A673 (cell line): ENCODE data around the gene HHEX. TPM values are rescaled to one million over a fixed set of nuclear protein-coding genes. Genes with fewer than 3 reads are reported as not detected.

Source experiments
- BruUV-seq: library from RNA; stranded (reverse); fragments of 400-500 nt; replicated peaks from 2 replicates; lab custom pipeline; 2021; lab: Mats Ljungman, UMichigan
- CTCF ChIA-PET: fragments of 300-600 bp; sonication (Branson Sonifier 250); formaldehyde crosslinking; loops from one replicate; lab custom pipeline; 2022; ENCODE audit warnings: antibody characterized with exemption; lab: Charles Lee
- POLR2A ChIA-PET: fragments of 300-600 bp; sonication (Branson Sonifier 250); formaldehyde crosslinking; loops from one replicate; lab custom pipeline; 2022; ENCODE audit warnings: antibody characterized with exemption; ENCODE audit not compliant: low non-redundant PET; lab: Charles Lee
- DNase-seq: peaks from one replicate; pipeline ENCODE4 v3.0.0-alpha.2; 2015; ENCODE audit warnings: low spot score
- H3K27ac ChIP-seq: fragments of 200-600 bp; sonication (generic); 2 replicates; pipeline ENCODE4 v1.5.1; 2016; ENCODE audit warnings: mixed run types, low read depth, mild to moderate bottlenecking, mixed read lengths, antibody characterized with exemption, low read length; ENCODE audit not compliant: poor library complexity, severe bottlenecking
- H3K27me3 ChIP-seq: fragments of 200-600 bp; sonication (generic); replicated peaks from 2 replicates; pipeline ENCODE4 v1.6.1; 2017; ENCODE audit warnings: mixed run types, low read depth, mild to moderate bottlenecking, mixed read lengths, antibody characterized with exemption, low read length; ENCODE audit not compliant: insufficient read depth, poor library complexity
- H3K36me3 ChIP-seq: fragments of 200-600 bp; sonication (generic); 2 replicates; pipeline ENCODE4 v1.6.1; 2016; ENCODE audit warnings: mixed run types, mild to moderate bottlenecking, mixed read lengths, antibody characterized with exemption, low read length; ENCODE audit not compliant: insufficient read depth, poor library complexity, severe bottlenecking
- H3K4me1 ChIP-seq: fragments of 200-600 bp; sonication (generic); 2 replicates; pipeline ENCODE4 v1.6.1; 2017; ENCODE audit warnings: mixed run types, mild to moderate bottlenecking, mixed read lengths, antibody characterized with exemption, low read length; ENCODE audit not compliant: insufficient read depth, poor library complexity, severe bottlenecking
- H3K4me3 ChIP-seq: fragments of 200-600 bp; sonication (generic); 2 replicates; pipeline ENCODE4 v1.5.1; 2016; ENCODE audit warnings: low read depth, mixed run types, mild to moderate bottlenecking, mixed read lengths, low read length; ENCODE audit not compliant: poor library complexity, severe bottlenecking
- H3K9me3 ChIP-seq: fragments of 200-600 bp; sonication (generic); 2 replicates; pipeline ENCODE4 v1.6.1; 2016; ENCODE audit warnings: mixed run types, low read depth, mild to moderate bottlenecking, mixed read lengths, antibody characterized with exemption, low read length; ENCODE audit not compliant: poor library complexity, severe bottlenecking
- CTCF ChIP-seq: fragments of 300-800, 200-600 bp; sonication (generic); conservative IDR thresholded peaks from 2 replicates; pipeline ENCODE4 v1.5.1; 2017; ENCODE audit warnings: low read depth, mild to moderate bottlenecking, antibody characterized with exemption, low read length, moderate library complexity, mixed read lengths
- EZH2 ChIP-seq: fragments of 200-600 bp; sonication (generic); IDR thresholded peaks from 2 replicates; pipeline ENCODE4 v1.6.1; 2017; ENCODE audit warnings: borderline replicate concordance, low read depth, mild to moderate bottlenecking, mixed read lengths, antibody characterized with exemption, low read length; ENCODE audit not compliant: poor library complexity, severe bottlenecking
- intact Hi-C: fragments of 100-400 bp; cut with micrococcal nuclease; formaldehyde crosslinking; loops from one replicate; pipeline ENCODE4 v1.10.0; 2022; ENCODE audit not compliant: unreplicated experiment
- total RNA-seq: library from RNA; stranded (reverse); gene quantifications from 2 replicates; pipeline ENCODE4 v1.2.3, GENCODE V29; 2021

The HHEX gene
- total RNA-seq, 1 experiment from 2014 or later, result 8.4 TPM

GRCh38 chr10:92695679-92696605 is 6.2 kb downstream of the HHEX start:
- Histone ChIP-seq H3K27ac (no peak overlapping the region), H3K27me3 (no peaks in the 10 kb centered on the region), H3K9me3 (no peaks in the 10 kb centered on the region), H3K4me3 (no peak overlapping the region), H3K4me1 (peaks cover 12% of the 10 kb centered on the region), H3K36me3 (peaks cover 4% of the 10 kb centered on the region)
- BruUV-seq, result no TSS peak
- DNase-seq, result no peak
- ChIA-PET CTCF (no interaction called here), POLR2A (no interaction called here)
- intact Hi-C loops, result loop anchor here (5.0 kb wide), 1 partner anchor 126 kb away; no protein-coding TSS in a partner anchor
- TF ChIP-seq CTCF (no peak), EZH2 (no peak)

GRCh38 chr10:92696606-92697383 is 7.0 kb downstream of the HHEX start:
- DNase-seq, result no peak
- no peaks in the 10 kb centered on the region for H3K9me3 ChIP-seq
- intact Hi-C loops, result loop anchor here (5.0 kb wide), 1 partner anchor 126 kb away; no protein-coding TSS in a partner anchor
- H3K4me1 ChIP-seq, result peaks cover 6% of the 10 kb centered on the region
- POLR2A ChIA-PET, result no interaction called here
- no peak overlapping the region for H3K4me3 ChIP-seq
- TF ChIP-seq CTCF, result no peak
- no peak for TF ChIP-seq EZH2
- CTCF ChIA-PET, result no interaction called here
- no peaks in the 10 kb centered on the region for H3K27me3 ChIP-seq
- no peak overlapping the region for H3K27ac ChIP-seq
- BruUV-seq, result no TSS peak
- peaks cover 4% of the 10 kb centered on the region for H3K36me3 ChIP-seq

- ChIA-PET POLR2A (no interaction called here), CTCF (no interaction called here)
- no TSS peak for BruUV-seq
- Histone ChIP-seq H3K27ac (no peak overlapping the region), H3K4me3 (no peak overlapping the region), H3K4me1 (peaks cover 6% of the 10 kb centered on the region), H3K27me3 (no peaks in the 10 kb centered on the region), H3K9me3 (no peaks in the 10 kb centered on the region), H3K36me3 (peaks cover 4% of the 10 kb centered on the region)
- no peak for TF ChIP-seq CTCF
- TF ChIP-seq EZH2, result no peak
- no peak for DNase-seq
- intact Hi-C loops, result loop anchor here (5.0 kb wide), 1 partner anchor 124 kb away; no protein-coding TSS in a partner anchor
Observed at GRCh38 chr10:92697663-92698511, 8.1 kb downstream of the HHEX start.
